ENCODE measurements around the gene TM4SF1. TPM values are rescaled to one million over a fixed set of nuclear protein-coding genes. Genes with fewer than 3 reads are reported as not detected.

The TM4SF1 gene
- polyA plus RNA-seq, 1 donor from 2014 or later = 0.81 TPM

GRCh38 chr3:149384911-149385321, 7.5 kb upstream of the TM4SF1 start:
- H3K36me3 ChIP-seq (ENCODE audit: insufficient read depth, low read length) = no peaks in the 10 kb centered on the region
- H2AFZ ChIP-seq (ENCODE audit: low read depth, low read length) = no peak overlapping the region
- H3K79me2 ChIP-seq (replicated peaks; ENCODE audit: insufficient read depth, low read length) = no peaks in the 10 kb centered on the region
- no peaks in the 10 kb centered on the region for H3K9me3 ChIP-seq (ENCODE audit: low read length)
- H3F3A ChIP-seq (ENCODE audit: insufficient read depth, low read length, poor library complexity, severe bottlenecking) = no peaks in the 10 kb centered on the region
- no peaks in the 10 kb centered on the region for H3K27me3 ChIP-seq (ENCODE audit: insufficient read depth, low read depth, low read length)
- TF ChIP-seq TAF1 (IDR thresholded peaks at IDR 0.05; ENCODE audit: low read depth) (no peak), REST (IDR thresholded peaks at IDR 0.05; ENCODE audit: borderline replicate concordance) (no peak), EP300 (conservative IDR thresholded peaks at IDR 0.05; ENCODE audit: poor library complexity, severe bottlenecking) (no peak), RAD21 (conservative IDR thresholded peaks at IDR 0.05) (no peak), POLR2AphosphoS5 (IDR thresholded peaks at IDR 0.05) (no peak), MXI1 (conservative IDR thresholded peaks at IDR 0.05; ENCODE audit: poor library complexity, severe bottlenecking) (no peak), SMC3 (conservative IDR thresholded peaks at IDR 0.05; ENCODE audit: poor library complexity) (no peak), EZH2 (IDR thresholded peaks at IDR 0.05; ENCODE audit: borderline replicate concordance, insufficient read depth, low read length, poor library complexity, severe bottlenecking) (no peak)
- TF ChIP-seq, protein P1, sequence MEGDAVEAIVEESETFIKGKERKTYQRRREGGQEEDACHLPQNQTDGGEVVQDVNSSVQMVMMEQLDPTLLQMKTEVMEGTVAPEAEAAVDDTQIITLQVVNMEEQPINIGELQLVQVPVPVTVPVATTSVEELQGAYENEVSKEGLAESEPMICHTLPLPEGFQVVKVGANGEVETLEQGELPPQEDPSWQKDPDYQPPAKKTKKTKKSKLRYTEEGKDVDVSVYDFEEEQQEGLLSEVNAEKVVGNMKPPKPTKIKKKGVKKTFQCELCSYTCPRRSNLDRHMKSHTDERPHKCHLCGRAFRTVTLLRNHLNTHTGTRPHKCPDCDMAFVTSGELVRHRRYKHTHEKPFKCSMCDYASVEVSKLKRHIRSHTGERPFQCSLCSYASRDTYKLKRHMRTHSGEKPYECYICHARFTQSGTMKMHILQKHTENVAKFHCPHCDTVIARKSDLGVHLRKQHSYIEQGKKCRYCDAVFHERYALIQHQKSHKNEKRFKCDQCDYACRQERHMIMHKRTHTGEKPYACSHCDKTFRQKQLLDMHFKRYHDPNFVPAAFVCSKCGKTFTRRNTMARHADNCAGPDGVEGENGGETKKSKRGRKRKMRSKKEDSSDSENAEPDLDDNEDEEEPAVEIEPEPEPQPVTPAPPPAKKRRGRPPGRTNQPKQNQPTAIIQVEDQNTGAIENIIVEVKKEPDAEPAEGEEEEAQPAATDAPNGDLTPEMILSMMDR (IDR thresholded peaks at IDR 0.05; ENCODE audit: poor library complexity, severe bottlenecking) = no peak
- no peak overlapping the region for H3K27ac ChIP-seq (ENCODE audit: low read length)
- H4K20me1 ChIP-seq (ENCODE audit: insufficient read depth) = no peaks in the 10 kb centered on the region
- no peaks in the 10 kb centered on the region for H3K9me2 ChIP-seq (ENCODE audit: insufficient read depth, low read length)
- no peak overlapping the region for H3K9ac ChIP-seq (ENCODE audit: low read length)
- no peak overlapping the region for H3K4me2 ChIP-seq (ENCODE audit: low read length)
- H3K4me3 ChIP-seq (ENCODE audit: low read length) = no peak overlapping the region

DNA sequence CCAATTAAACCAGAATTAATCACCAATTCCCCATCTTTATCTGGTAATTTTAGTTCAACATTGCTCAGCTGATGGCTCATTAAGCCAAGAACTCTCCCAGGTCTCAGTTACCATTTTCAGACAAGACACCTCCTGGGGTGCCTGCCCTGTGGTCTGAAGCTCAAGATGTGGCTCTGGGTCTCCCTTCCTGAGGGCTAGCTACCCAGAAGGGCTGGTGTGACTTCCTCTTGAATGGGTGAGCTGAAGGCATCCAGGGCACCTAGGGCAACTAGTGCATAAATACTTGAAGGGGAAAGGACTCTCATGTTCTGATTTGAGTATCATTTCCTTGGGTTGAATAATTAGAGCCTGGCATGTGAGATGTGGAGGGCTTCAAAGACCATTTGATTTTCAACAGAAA, 6.7 kb upstream of the TM4SF1 start:
- Histone ChIP-seq H2AFZ (ENCODE audit: low read depth, low read length) (no peak overlapping the region), H3K9me2 (ENCODE audit: insufficient read depth, low read length) (no peaks in the 10 kb centered on the region), H3K9ac (ENCODE audit: low read length) (no peak overlapping the region), H3K4me3 (ENCODE audit: low read length) (no peak overlapping the region), H4K20me1 (ENCODE audit: insufficient read depth) (no peaks in the 10 kb centered on the region), H3K79me2 (replicated peaks; ENCODE audit: insufficient read depth, low read length) (no peaks in the 10 kb centered on the region), H3K27me3 (ENCODE audit: insufficient read depth, low read depth, low read length) (no peaks in the 10 kb centered on the region), H3K9me3 (ENCODE audit: low read length) (no peaks in the 10 kb centered on the region), H3F3A (ENCODE audit: insufficient read depth, low read length, poor library complexity, severe bottlenecking) (no peaks in the 10 kb centered on the region), H3K4me2 (ENCODE audit: low read length) (no peak overlapping the region), H3K36me3 (ENCODE audit: insufficient read depth, low read length) (no peaks in the 10 kb centered on the region), H3K27ac (ENCODE audit: low read length) (no peak overlapping the region)
- no peak for TF ChIP-seq EZH2 (IDR thresholded peaks at IDR 0.05; ENCODE audit: borderline replicate concordance, insufficient read depth, low read length, poor library complexity, severe bottlenecking)
- no peak for TF ChIP-seq SMC3 (conservative IDR thresholded peaks at IDR 0.05; ENCODE audit: poor library complexity)
- no peak for TF ChIP-seq RAD21 (conservative IDR thresholded peaks at IDR 0.05)
- no peak for TF ChIP-seq EP300 (conservative IDR thresholded peaks at IDR 0.05; ENCODE audit: poor library complexity, severe bottlenecking)
- no peak for TF ChIP-seq TAF1 (IDR thresholded peaks at IDR 0.05; ENCODE audit: low read depth)
- no peak for TF ChIP-seq MXI1 (conservative IDR thresholded peaks at IDR 0.05; ENCODE audit: poor library complexity, severe bottlenecking)
- TF ChIP-seq, protein P1 (IDR thresholded peaks at IDR 0.05; ENCODE audit: poor library complexity, severe bottlenecking) = no peak

All from neural cell (in vitro differentiated cells).